ENCODE measurements around the gene TMEM163. TPM values are rescaled to one million over a fixed set of nuclear protein-coding genes. Genes with fewer than 3 reads are reported as not detected.

TMEM163 gene
- total RNA-seq, 4 donors from 2014 or later: 0.27 to 4.7 (median 1.1) TPM

- intact Hi-C loops (cut with DNase I): no loop called here
- Histone ChIP-seq H3K9me3 (no peaks in the 10 kb centered on the region), H3K27me3 (no peaks in the 10 kb centered on the region), H3K4me1 (no peaks in the 10 kb centered on the region), H3K27ac (no peak overlapping the region), H3K4me3 (replicated peaks in 1 of 3) (no peak overlapping the region), H3K36me3 (no peaks in the 10 kb centered on the region)
- WGBS, 2 donors: 86 to 87% methylated on average over 7 of the region's 7 CpGs
- TF ChIP-seq POLR2A (IDR thresholded peaks at IDR 0.05): no peak
- TF ChIP-seq, protein P1, sequence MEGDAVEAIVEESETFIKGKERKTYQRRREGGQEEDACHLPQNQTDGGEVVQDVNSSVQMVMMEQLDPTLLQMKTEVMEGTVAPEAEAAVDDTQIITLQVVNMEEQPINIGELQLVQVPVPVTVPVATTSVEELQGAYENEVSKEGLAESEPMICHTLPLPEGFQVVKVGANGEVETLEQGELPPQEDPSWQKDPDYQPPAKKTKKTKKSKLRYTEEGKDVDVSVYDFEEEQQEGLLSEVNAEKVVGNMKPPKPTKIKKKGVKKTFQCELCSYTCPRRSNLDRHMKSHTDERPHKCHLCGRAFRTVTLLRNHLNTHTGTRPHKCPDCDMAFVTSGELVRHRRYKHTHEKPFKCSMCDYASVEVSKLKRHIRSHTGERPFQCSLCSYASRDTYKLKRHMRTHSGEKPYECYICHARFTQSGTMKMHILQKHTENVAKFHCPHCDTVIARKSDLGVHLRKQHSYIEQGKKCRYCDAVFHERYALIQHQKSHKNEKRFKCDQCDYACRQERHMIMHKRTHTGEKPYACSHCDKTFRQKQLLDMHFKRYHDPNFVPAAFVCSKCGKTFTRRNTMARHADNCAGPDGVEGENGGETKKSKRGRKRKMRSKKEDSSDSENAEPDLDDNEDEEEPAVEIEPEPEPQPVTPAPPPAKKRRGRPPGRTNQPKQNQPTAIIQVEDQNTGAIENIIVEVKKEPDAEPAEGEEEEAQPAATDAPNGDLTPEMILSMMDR (IDR thresholded peaks at IDR 0.05): no peak
- no peak for DNase-seq
Measured at GRCh38 chr2:134421556-134422328, 297.1 kb downstream of the TMEM163 start.

DNA sequence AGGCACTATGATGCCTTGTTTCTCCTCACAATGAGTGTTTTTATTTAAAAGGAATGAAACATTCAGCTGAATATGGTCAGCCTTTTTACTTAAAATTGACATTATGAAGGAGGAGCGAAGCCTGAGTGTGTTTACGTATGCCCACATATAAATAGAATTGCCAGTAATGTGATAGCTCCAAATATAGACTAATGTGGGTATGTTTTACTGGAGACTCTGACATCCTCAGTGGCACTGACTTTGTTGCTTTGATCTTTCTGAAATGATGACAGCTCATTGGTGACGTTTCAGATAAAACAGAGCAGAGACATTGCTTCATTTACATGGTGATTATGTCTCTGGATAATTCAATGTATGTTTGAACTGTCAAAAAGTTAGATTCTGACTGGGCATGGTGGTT lies 297.9 kb downstream of the TMEM163 start:
- Histone ChIP-seq H3K4me3 (replicated peaks in 1 of 3) (no peak overlapping the region), H3K27ac (no peak overlapping the region), H3K27me3 (no peaks in the 10 kb centered on the region), H3K4me1 (no peaks in the 10 kb centered on the region), H3K9me3 (no peaks in the 10 kb centered on the region), H3K36me3 (no peaks in the 10 kb centered on the region)
- TF ChIP-seq, protein P1 (IDR thresholded peaks at IDR 0.05): no peak
- TF ChIP-seq POLR2A (IDR thresholded peaks at IDR 0.05): no peak
- intact Hi-C loops (cut with DNase I): no loop called here
- WGBS, 2 donors: 87 to 88% methylated on average over 3 of the region's 3 CpGs
- DNase-seq: no peak

DNA sequence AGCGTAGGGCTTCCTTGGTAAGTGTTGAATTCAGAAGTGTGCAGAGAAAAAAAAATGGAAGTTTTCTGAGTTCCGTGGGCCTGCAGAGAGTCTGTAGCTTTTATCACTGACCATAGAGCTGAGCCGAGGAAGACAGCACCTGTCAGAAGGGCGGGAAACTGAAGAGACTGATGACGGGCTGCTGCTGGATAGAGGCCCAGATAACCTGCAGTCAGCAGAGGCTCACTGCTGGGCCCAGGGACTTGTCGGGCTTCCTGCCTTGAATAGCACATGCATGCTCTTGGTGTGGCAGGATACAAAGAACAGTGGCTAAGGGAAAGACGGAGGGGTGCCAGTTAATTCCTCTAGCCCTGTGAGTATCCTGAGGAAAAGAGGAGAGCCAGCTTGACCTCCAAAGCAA lies 298.5 kb downstream of the TMEM163 start:
- WGBS, 2 donors: 87 to 91% methylated on average over 7 of the region's 7 CpGs
- Histone ChIP-seq H3K9me3 (no peaks in the 10 kb centered on the region), H3K4me1 (no peaks in the 10 kb centered on the region), H3K27ac (no peak overlapping the region), H3K27me3 (no peaks in the 10 kb centered on the region), H3K4me3 (replicated peaks in 1 of 3) (no peak overlapping the region), H3K36me3 (no peaks in the 10 kb centered on the region)
- TF ChIP-seq POLR2A (IDR thresholded peaks at IDR 0.05): no peak
- TF ChIP-seq, protein P1 (IDR thresholded peaks at IDR 0.05): no peak
- DNase-seq: no peak
- intact Hi-C loops (cut with DNase I): no loop called here

DNA sequence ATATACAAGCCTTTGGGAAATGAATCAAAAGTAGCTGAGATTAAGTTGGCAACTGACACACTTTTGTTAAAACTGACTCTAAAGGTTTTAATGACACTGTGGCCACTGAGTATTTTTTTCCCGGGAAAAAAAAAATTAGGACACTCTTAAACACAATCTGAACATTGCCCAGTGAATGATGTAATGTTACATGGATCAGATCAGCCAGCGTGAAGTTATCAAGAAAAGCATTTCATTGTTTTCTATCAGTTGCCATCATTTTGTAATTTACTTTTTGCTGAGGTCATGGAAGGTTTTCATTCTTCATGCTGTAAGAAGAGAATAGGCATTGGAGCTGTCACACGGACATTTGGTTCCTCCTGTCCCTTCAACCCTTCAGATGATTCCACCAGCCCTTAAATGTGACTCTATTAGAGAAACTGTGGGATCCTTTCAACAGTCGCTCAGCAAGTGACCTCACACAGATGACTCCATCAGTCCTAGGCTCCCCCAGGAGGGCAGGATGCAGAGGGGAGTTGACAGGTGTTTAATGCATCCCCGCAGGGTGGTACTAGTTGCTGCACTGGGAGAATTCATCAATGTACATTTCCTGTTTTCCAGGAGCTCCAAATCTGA lies 300.7 kb downstream of the TMEM163 start:
- Histone ChIP-seq H3K27ac (no peak overlapping the region), H3K4me3 (replicated peaks in 1 of 3) (no peak overlapping the region), H3K4me1 (no peaks in the 10 kb centered on the region), H3K9me3 (no peaks in the 10 kb centered on the region), H3K27me3 (no peaks in the 10 kb centered on the region), H3K36me3 (no peaks in the 10 kb centered on the region)
- no peak for DNase-seq
- intact Hi-C loops (cut with DNase I): loop anchor here (10.0 kb wide), 2 partner anchors 173 to 533 kb away; no protein-coding TSS in a partner anchor
- no peak for TF ChIP-seq POLR2A (IDR thresholded peaks at IDR 0.05)
- TF ChIP-seq, protein P1 (IDR thresholded peaks at IDR 0.05): no peak
- 92 to 93% methylated on average over 5 of the region's 5 CpGs for WGBS, 2 donors

GRCh38 chr2:134416637-134417036 lies 302.2 kb downstream of the TMEM163 start:
- H3K4me3 ChIP-seq (replicated peaks in 1 of 3): no peak overlapping the region
- no peak for DNase-seq

More at GRCh38 chr2:134416637-134417036, 302.2 kb downstream of the TMEM163 start:
- WGBS, 2 donors: 96 to 100% methylated on average over 1 of the region's 1 CpG
- intact Hi-C loops (cut with DNase I): loop anchor here (10.0 kb wide), 2 partner anchors 172 to 532 kb away; no protein-coding TSS in a partner anchor
- no peak for TF ChIP-seq POLR2A (IDR thresholded peaks at IDR 0.05)
- Histone ChIP-seq H3K27me3 (no peaks in the 10 kb centered on the region), H3K27ac (no peak overlapping the region), H3K9me3 (no peaks in the 10 kb centered on the region), H3K4me1 (peaks cover 0 to 8% of the 10 kb centered on the region in 2 donors), H3K36me3 (no peaks in the 10 kb centered on the region)

All from thyroid gland (tissue), 4 donors.